Astrocyte (in vitro differentiated cells and primary cell): ENCODE results near the gene ORAI3.

ENCODE experiments used
- CTCF ChIP-seq: IDR thresholded peaks from 2 replicates; pipeline ENCODE4 v1.5.1; 2011; ENCODE audit warnings: low read depth, mild to moderate bottlenecking, inconsistent platforms, low read length, moderate library complexity; ENCODE audit not compliant: insufficient read depth
- EZH2 ChIP-seq: IDR thresholded peaks from 2 replicates; pipeline ENCODE4 v1.6.1; 2012; ENCODE audit warnings: mild to moderate bottlenecking, low read length, inconsistent platforms; ENCODE audit not compliant: insufficient read depth

- TF ChIP-seq CTCF (peak; percentile 67), EZH2 (no peak)
Measured at GRCh38 chr16:30984669-30985400, 36.0 kb downstream of the ORAI3 start, which contains the start of gene HSD3B7.
